Liver (tissue), 3 donors: ENCODE data around the gene FRS3.

Experiments used
- GABPA ChIP-seq, 2 donors: IDR thresholded peaks in 1 of 2; conservative IDR thresholded peaks in 1 of 2; 2 replicates each; pipeline ENCODE4 v1.6.1; 2016; ENCODE audit warnings: antibody characterized with exemption in 2 of 2, mild to moderate bottlenecking in 1 of 2, moderate library complexity in 1 of 2
- JUND ChIP-seq, 2 donors: IDR thresholded peaks; 2 replicates each; pipeline ENCODE4 v1.6.1; 2016; ENCODE audit warnings: antibody characterized with exemption in 2 of 2
- RAD21 ChIP-seq, 2 donors: IDR thresholded peaks; 2 replicates each; pipeline ENCODE4 v1.6.1; 2016; ENCODE audit warnings: antibody characterized with exemption in 2 of 2, mild to moderate bottlenecking in 2 of 2
- REST ChIP-seq: IDR thresholded peaks from 2 replicates; pipeline ENCODE4 v1.6.1; 2016; ENCODE audit warnings: antibody characterized with exemption, mild to moderate bottlenecking
- TAF1 ChIP-seq: conservative IDR thresholded peaks from 2 replicates; pipeline ENCODE4 v1.6.1; 2016; ENCODE audit warnings: antibody characterized with exemption, mild to moderate bottlenecking
- ZBTB33 ChIP-seq: IDR thresholded peaks from 2 replicates; pipeline ENCODE4 v1.6.1; 2016; ENCODE audit warnings: antibody characterized with exemption
- TF ChIP-seq, protein P1 (sequence below): fragments of 150-350 bp; IDR thresholded peaks from 2 replicates; pipeline ENCODE4 v1.5.1; 2017; ENCODE audit warnings: improper control_type of control experiment, low read depth, low read length; ENCODE audit not compliant: missing input control
- TF ChIP-seq, protein P2 (sequence below): IDR thresholded peaks from 2 replicates; pipeline ENCODE4 v1.6.1; 2016; ENCODE audit warnings: antibody characterized with exemption
- donor health status: healthy.
- donor health status: healthy.

DNA sequence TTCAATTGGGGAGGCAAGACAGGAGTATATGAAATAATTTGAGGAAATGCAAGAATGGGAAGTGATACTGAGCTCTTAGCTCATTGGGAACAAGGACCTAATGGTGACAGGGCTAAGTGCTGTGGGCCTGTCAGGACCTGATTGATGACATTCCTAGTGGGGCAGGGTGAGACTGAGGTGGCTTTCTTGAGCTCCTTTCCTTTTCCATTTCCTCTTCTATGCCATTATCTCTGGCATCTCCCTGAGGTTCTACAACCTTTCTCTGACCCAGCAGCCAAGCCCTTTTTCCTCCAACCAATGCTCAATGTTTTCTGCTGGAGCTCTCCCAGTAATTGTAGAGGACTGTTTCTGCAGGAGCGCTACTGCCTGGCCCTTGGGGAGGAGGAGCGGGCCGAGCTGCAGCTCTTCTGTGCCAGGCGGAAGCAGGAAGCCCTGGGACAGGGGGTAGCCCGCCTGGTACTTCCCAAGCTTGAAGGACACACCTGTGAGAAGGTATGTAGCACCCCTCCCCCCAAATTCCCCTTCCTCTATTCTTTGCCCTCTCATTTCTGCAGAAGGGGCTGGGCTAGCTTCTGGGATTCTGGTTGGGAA is 5.0 kb upstream of the FRS3 start:
- TF ChIP-seq, protein P1, sequence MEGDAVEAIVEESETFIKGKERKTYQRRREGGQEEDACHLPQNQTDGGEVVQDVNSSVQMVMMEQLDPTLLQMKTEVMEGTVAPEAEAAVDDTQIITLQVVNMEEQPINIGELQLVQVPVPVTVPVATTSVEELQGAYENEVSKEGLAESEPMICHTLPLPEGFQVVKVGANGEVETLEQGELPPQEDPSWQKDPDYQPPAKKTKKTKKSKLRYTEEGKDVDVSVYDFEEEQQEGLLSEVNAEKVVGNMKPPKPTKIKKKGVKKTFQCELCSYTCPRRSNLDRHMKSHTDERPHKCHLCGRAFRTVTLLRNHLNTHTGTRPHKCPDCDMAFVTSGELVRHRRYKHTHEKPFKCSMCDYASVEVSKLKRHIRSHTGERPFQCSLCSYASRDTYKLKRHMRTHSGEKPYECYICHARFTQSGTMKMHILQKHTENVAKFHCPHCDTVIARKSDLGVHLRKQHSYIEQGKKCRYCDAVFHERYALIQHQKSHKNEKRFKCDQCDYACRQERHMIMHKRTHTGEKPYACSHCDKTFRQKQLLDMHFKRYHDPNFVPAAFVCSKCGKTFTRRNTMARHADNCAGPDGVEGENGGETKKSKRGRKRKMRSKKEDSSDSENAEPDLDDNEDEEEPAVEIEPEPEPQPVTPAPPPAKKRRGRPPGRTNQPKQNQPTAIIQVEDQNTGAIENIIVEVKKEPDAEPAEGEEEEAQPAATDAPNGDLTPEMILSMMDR = no peak
- no peak for TF ChIP-seq RAD21 (IDR thresholded peaks at IDR 0.05)
- TF ChIP-seq TAF1 = no peak
- TF ChIP-seq ZBTB33 = no peak
- TF ChIP-seq, protein P2, sequence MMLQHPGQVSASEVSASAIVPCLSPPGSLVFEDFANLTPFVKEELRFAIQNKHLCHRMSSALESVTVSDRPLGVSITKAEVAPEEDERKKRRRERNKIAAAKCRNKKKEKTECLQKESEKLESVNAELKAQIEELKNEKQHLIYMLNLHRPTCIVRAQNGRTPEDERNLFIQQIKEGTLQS = no peak
- TF ChIP-seq JUND (IDR thresholded peaks at IDR 0.05) = no peak
- TF ChIP-seq GABPA (IDR thresholded peaks at IDR 0.05 in 1 of 2, conservative IDR thresholded peaks at IDR 0.05 in 1 of 2) = no peak
- TF ChIP-seq REST = no peak
